Keratinocyte (primary cell): ENCODE data around the gene CRACR2B. TPM values are rescaled to one million over a fixed set of nuclear protein-coding genes. Genes with fewer than 3 reads are reported as not detected.

Source experiments
- DNase-seq: peaks from one replicate; pipeline ENCODE4 v3.0.0-alpha.2; 2011; ENCODE audit warnings: low read depth, missing footprints, low spot score
- FAIRE-seq: peaks from 2 replicates; lab custom pipeline; 2011; peaks lifted over from hg19 to GRCh38; lab: Jason Lieb, UNC
- H2AFZ ChIP-seq: 2 replicates; pipeline ENCODE4 v1.6.0; 2012; ENCODE audit warnings: low read length, control low read depth, inconsistent platforms; ENCODE audit not compliant: control insufficient read depth
- H3K27ac ChIP-seq: 2 replicates; pipeline ENCODE4 v1.5.1; 2011; ENCODE audit warnings: low read length; ENCODE audit not compliant: control insufficient read depth, insufficient read depth
- H3K27me3 ChIP-seq: 3 replicates; pipeline ENCODE4 v1.6.0; 2011; ENCODE audit warnings: low read length; ENCODE audit not compliant: control insufficient read depth, insufficient read depth; ENCODE audit errors: extremely low read depth
- H3K36me3 ChIP-seq, 2 experiments: 2 replicates in 1 of 2; 3 replicates in 1 of 2; pipeline ENCODE4 v1.5.1; 2011; ENCODE audit warnings: low read length in 2 of 2, mild to moderate bottlenecking in 1 of 2; ENCODE audit not compliant: control insufficient read depth in 2 of 2, insufficient read depth in 2 of 2; ENCODE audit errors: extremely low read depth in 1 of 2
- H3K4me1 ChIP-seq: 3 replicates; pipeline ENCODE4 v1.5.1; 2011; ENCODE audit warnings: low read length; ENCODE audit not compliant: control insufficient read depth, insufficient read depth; ENCODE audit errors: extremely low read depth
- H3K4me2 ChIP-seq: 3 replicates; pipeline ENCODE4 v1.6.0; 2011; ENCODE audit warnings: low read depth, low read length; ENCODE audit not compliant: control insufficient read depth, insufficient read depth; ENCODE audit errors: extremely low read depth
- H3K4me3 ChIP-seq, 3 experiments: fragments of 200-600 bp in 1 of 3; sonication (generic) in 1 of 3; 2 replicates in 2 of 3; 3 replicates in 1 of 3; pipeline ENCODE4 v1.5.1; 2011 to 2016; ENCODE audit warnings: low read length in 3 of 3, mild to moderate bottlenecking in 3 of 3, control low read depth in 2 of 3, inconsistent platforms in 1 of 3, low read depth in 1 of 3, mixed read lengths in 1 of 3, mixed run types in 1 of 3, moderate library complexity in 1 of 3; ENCODE audit not compliant: control insufficient read depth in 2 of 3, insufficient read depth in 2 of 3; ENCODE audit errors: extremely low read depth in 1 of 3
- H3K79me2 ChIP-seq: 2 replicates; pipeline ENCODE4 v1.6.0; 2012; ENCODE audit warnings: low read length; ENCODE audit not compliant: control insufficient read depth, insufficient read depth
- H3K9ac ChIP-seq: 3 replicates; pipeline ENCODE4 v1.6.0; 2011; ENCODE audit warnings: low read length; ENCODE audit not compliant: control insufficient read depth, insufficient read depth; ENCODE audit errors: extremely low read depth
- H3K9me1 ChIP-seq: 3 replicates; pipeline ENCODE4 v1.6.0; 2011; ENCODE audit warnings: low read length; ENCODE audit not compliant: control insufficient read depth, insufficient read depth; ENCODE audit errors: extremely low read depth
- H3K9me3 ChIP-seq: 2 replicates; pipeline ENCODE4 v1.5.1; 2012; ENCODE audit warnings: low read depth, low read length; ENCODE audit not compliant: control insufficient read depth
- H4K20me1 ChIP-seq: 3 replicates; pipeline ENCODE4 v1.6.0; 2011; ENCODE audit warnings: low read length; ENCODE audit not compliant: control insufficient read depth, insufficient read depth; ENCODE audit errors: extremely low read depth
- CTCF ChIP-seq, 3 experiments: IDR thresholded peaks in 1 of 3; conservative IDR thresholded peaks in 1 of 3; optimal IDR thresholded peaks in 1 of 3; 2 replicates in 2 of 3; 3 replicates in 1 of 3; pipeline versions ENCODE3 to v1.5.1; 2011; ENCODE audit warnings: low read length in 3 of 3, mild to moderate bottlenecking in 3 of 3, moderate library complexity in 2 of 3, control low read depth in 1 of 3, inconsistent platforms in 1 of 3; ENCODE audit not compliant: insufficient read depth in 2 of 3; ENCODE audit errors: extremely low read depth in 1 of 3
- EZH2 ChIP-seq: IDR thresholded peaks from one replicate; pipeline ENCODE4 v1.6.1; 2012; ENCODE audit warnings: inconsistent platforms, mild to moderate bottlenecking, low read length, moderate library complexity
- dilution Hi-C: fragments of 300-500 bp; cut with MboI; formaldehyde crosslinking; loops from one replicate; pipeline ENCODE4 v1.7.0; 2020; ENCODE audit warnings: low sequenced_read_pairs; ENCODE audit not compliant: extremely low pct_ligation_motif_present
- polyA plus RNA-seq, 5 experiments: library from polyadenylated mRNA; depleted of rRNA in 3 of 5; stranded (reverse) in 3 of 5; stranded (forward) in 1 of 5; unstranded in 1 of 5; fragments of >200 nt; gene quantifications; 1 replicate in 1 of 5; 2 replicates in 3 of 5; 3 replicates in 1 of 5; pipeline versions ENCODE4 v1.2.1 to v1.2.3, GENCODE V29; 2011 to 2012; ENCODE audit warnings: missing spikeins in 2 of 5, low read depth in 1 of 5, low replicate concordance in 1 of 5

CRACR2B gene
- polyA plus RNA-seq, 1 donor (not counting 4 experiments of a cell fraction or from before 2014, with no cell fraction given), result 0.17 TPM

- Histone ChIP-seq H3K9me1 (no peaks in the 10 kb centered on the region), H2AFZ (no peak overlapping the region), H3K27ac (no peak overlapping the region), H3K36me3 (peaks cover 0 to 4% of the 10 kb centered on the region in 2 experiments), H4K20me1 (no peaks in the 10 kb centered on the region), H3K27me3 (peaks cover 50% of the 10 kb centered on the region), H3K9ac (no peak overlapping the region), H3K79me2 (peaks cover 6% of the 10 kb centered on the region), H3K4me2 (no peak overlapping the region), H3K4me1 (peaks cover 32% of the 10 kb centered on the region), H3K9me3 (no peaks in the 10 kb centered on the region), H3K4me3 (no peak overlapping the region)
- TF ChIP-seq EZH2 (no peak), CTCF (optimal IDR thresholded peaks at IDR 0.05 in 1 of 3, IDR thresholded peaks at IDR 0.05 in 1 of 3, conservative IDR thresholded peaks at IDR 0.05 in 1 of 3; ENCODE audit: extremely low read depth in 1 of 3, insufficient read depth in 2 of 3, low read length in 3 of 3) (no peak)
- dilution Hi-C loops, result no loop called here
- FAIRE-seq, result no peak
- DNase-seq, result no peak
Measured at GRCh38 chr11:828506-829175, 922 bp downstream of the CRACR2B start.

- DNase-seq (no peak), FAIRE-seq (no peak)
- Histone ChIP-seq H3K4me2 (peak overlapping the region; percentile 76), H3K4me3 (peak overlapping the region; percentile 1 to 53 (median 42)), H2AFZ (peak overlapping the region; percentile 22), H3K36me3 (peaks cover 0 to 4% of the 10 kb centered on the region in 2 experiments), H3K9me3 (no peaks in the 10 kb centered on the region), H3K79me2 (peaks cover 11% of the 10 kb centered on the region), H3K9me1 (no peaks in the 10 kb centered on the region), H3K27ac (no peak overlapping the region), H4K20me1 (no peaks in the 10 kb centered on the region), H3K9ac (no peak overlapping the region), H3K4me1 (peaks cover 36% of the 10 kb centered on the region), H3K27me3 (peaks cover 50% of the 10 kb centered on the region)
- dilution Hi-C loops, result no loop called here
- TF ChIP-seq EZH2, result peak; percentile 63
- TF ChIP-seq CTCF (optimal IDR thresholded peaks at IDR 0.05 in 1 of 3, IDR thresholded peaks at IDR 0.05 in 1 of 3, conservative IDR thresholded peaks at IDR 0.05 in 1 of 3; ENCODE audit: extremely low read depth in 1 of 3, insufficient read depth in 2 of 3, low read length in 3 of 3), result no peak
Measured at GRCh38 chr11:829176-829846, 1.6 kb downstream of the CRACR2B start.
